GM12878 (cell line): ENCODE data around the gene KRT32. TPM values are rescaled to one million over a fixed set of nuclear protein-coding genes. Genes with fewer than 3 reads are reported as not detected.

ENCODE experiments used
- ATAC-seq: fragments of 200-7000 bp; cut with Tn5 transposase; 3 replicates; pipeline ENCODE4 v1.9.1; 2020; ENCODE audit warnings: mild to moderate bottlenecking, moderate library complexity
- BruUV-seq: library from RNA; stranded (reverse); fragments of 400-500 nt; replicated peaks from 2 replicates; lab custom pipeline; 2021; lab: Mats Ljungman, UMichigan
- CTCF ChIA-PET: fragments of 300-600 bp; sonication (Branson Sonifier 250); formaldehyde crosslinking; extraction: SDS; loops from one replicate; lab custom pipeline; 2021; ENCODE audit warnings: inconsistent platforms; lab: Yijun Ruan, JAX
- POLR2A ChIA-PET: fragments of 350-600 bp; formaldehyde crosslinking; extraction: SDS; loops from one replicate; lab custom pipeline; 2021; ENCODE audit warnings: inconsistent platforms; lab: Charles Lee
- RAD21 ChIA-PET: fragments of 300-600 bp; sonication (Branson Sonifier 250); formaldehyde crosslinking; loops from one replicate; lab custom pipeline; 2023; ENCODE audit warnings: antibody characterized with exemption; ENCODE audit not compliant: unreplicated experiment; lab: Charles Lee
- SMC1A ChIA-PET: fragments of 300-600 bp; sonication (Branson Sonifier 250); formaldehyde crosslinking; loops from one replicate; lab custom pipeline; 2023; ENCODE audit not compliant: unreplicated experiment, uncharacterized antibody; lab: Charles Lee
- DNase-seq: peaks from one replicate; pipeline ENCODE4 v3.0.0-alpha.2; 2011; ENCODE audit warnings: low read depth, low spot score
- FAIRE-seq: peaks from 3 replicates; lab custom pipeline; 2011; peaks lifted over from hg19 to GRCh38; lab: Jason Lieb, UNC
- H2AFZ ChIP-seq: 2 replicates; pipeline ENCODE4 v1.6.0; 2011; ENCODE audit warnings: low read depth, low read length, control low read depth; ENCODE audit not compliant: control insufficient read depth
- H3K27ac ChIP-seq: 2 replicates; pipeline ENCODE4 v1.5.1; 2011; ENCODE audit warnings: control low read depth; ENCODE audit not compliant: control insufficient read depth, insufficient read depth
- H3K27me3 ChIP-seq, 2 experiments: replicated peaks in 1 of 2; 2 replicates each; pipeline versions ENCODE4 v1.6.0 to v1.6.1; 2011; ENCODE audit warnings: low read length in 1 of 2; ENCODE audit not compliant: control insufficient read depth in 2 of 2, insufficient read depth in 2 of 2
- H3K36me3 ChIP-seq, 2 experiments: 2 replicates each; pipeline ENCODE4 v1.5.1; 2011; ENCODE audit warnings: low read length in 1 of 2; ENCODE audit not compliant: control insufficient read depth in 2 of 2, insufficient read depth in 2 of 2
- H3K4me1 ChIP-seq: 2 replicates; pipeline ENCODE4 v1.6.1; 2011; ENCODE audit warnings: mild to moderate bottlenecking, low read length, moderate library complexity, mixed read lengths; ENCODE audit not compliant: control insufficient read depth, insufficient read depth
- H3K4me2 ChIP-seq: 2 replicates; pipeline ENCODE4 v1.6.0; 2011; ENCODE audit warnings: control low read depth; ENCODE audit not compliant: control insufficient read depth, insufficient read depth
- H3K4me3 ChIP-seq: fragments of 200-600 bp; sonication (generic); 2 replicates; pipeline ENCODE4 v1.5.1; 2016
- H3K79me2 ChIP-seq: 2 replicates; pipeline ENCODE4 v1.6.0; 2011; ENCODE audit warnings: low read length; ENCODE audit not compliant: control insufficient read depth, insufficient read depth
- H3K9ac ChIP-seq: 2 replicates; pipeline ENCODE4 v1.8.0; 2011; ENCODE audit warnings: low read length, control low read depth, mixed read lengths; ENCODE audit not compliant: control insufficient read depth, insufficient read depth
- H3K9me3 ChIP-seq: replicated peaks from 3 replicates; pipeline ENCODE4 v1.5.1; 2011; ENCODE audit warnings: mild to moderate bottlenecking, low read length; ENCODE audit not compliant: control insufficient read depth, insufficient read depth
- H4K20me1 ChIP-seq: 2 replicates; pipeline ENCODE4 v1.6.0; 2011; ENCODE audit not compliant: control insufficient read depth, insufficient read depth
- ASH2L ChIP-seq: fragments of 300-600, 200-600 bp; sonication (generic); IDR thresholded peaks from 2 replicates; pipeline ENCODE4 v1.6.1; 2017; ENCODE audit warnings: low read depth, mild to moderate bottlenecking, borderline replicate concordance
- BCLAF1 ChIP-seq: fragments of 450-650 bp; IDR thresholded peaks from 2 replicates; pipeline ENCODE4 v1.6.1; 2017; ENCODE audit warnings: antibody characterized with exemption, mild to moderate bottlenecking, moderate library complexity
- CHD1 ChIP-seq: IDR thresholded peaks from 2 replicates; pipeline ENCODE4 v1.6.1; 2012; ENCODE audit warnings: low read depth, low read length, improper control_type of control experiment
- E4F1 ChIP-seq: fragments of 450-650 bp; IDR thresholded peaks from 2 replicates; pipeline ENCODE4 v1.6.1; 2018; ENCODE audit warnings: borderline replicate concordance, mild to moderate bottlenecking; ENCODE audit not compliant: partially characterized antibody
- EP300 ChIP-seq, 2 experiments: fragments of 150-350 bp in 1 of 2; IDR thresholded peaks; 2 replicates each; pipeline ENCODE4 v1.6.1; 2011 to 2012; ENCODE audit warnings: low read depth in 2 of 2, low read length in 2 of 2, borderline replicate concordance in 1 of 2, improper control_type of control experiment in 1 of 2, inconsistent platforms in 1 of 2; ENCODE audit not compliant: control insufficient read depth in 1 of 2
- ESRRA ChIP-seq: IDR thresholded peaks from 2 replicates; pipeline ENCODE4 v1.6.1; 2012; ENCODE audit warnings: mild to moderate bottlenecking, low read length, improper control_type of control experiment
- HSF1 ChIP-seq: fragments of 150-350 bp; IDR thresholded peaks from 2 replicates; pipeline ENCODE4 v1.6.1; 2014; ENCODE audit warnings: mild to moderate bottlenecking, low read depth, low read length
- KAT2A ChIP-seq: conservative IDR thresholded peaks from 2 replicates; pipeline ENCODE4 v1.6.1; 2011; ENCODE audit warnings: low read depth, low read length; ENCODE audit not compliant: control insufficient read depth
- NRF1 ChIP-seq: conservative IDR thresholded peaks from 2 replicates; pipeline ENCODE4 v1.6.1; 2011; ENCODE audit warnings: mild to moderate bottlenecking, low read depth, low read length, improper control_type of control experiment
- POLR2AphosphoS5 ChIP-seq: IDR thresholded peaks from 2 replicates; pipeline ENCODE4 v1.6.1; 2011; ENCODE audit warnings: mild to moderate bottlenecking, low read length, inconsistent platforms
- RB1 ChIP-seq: fragments of 450-650 bp; formaldehyde crosslinking; IDR thresholded peaks from 2 replicates; pipeline ENCODE4 v1.6.1; 2017; ENCODE audit warnings: mild to moderate bottlenecking, borderline replicate concordance
- RELA ChIP-seq: fragments of 450-650 bp; IDR thresholded peaks from 2 replicates; pipeline ENCODE4 v1.8.0; 2014; ENCODE audit warnings: borderline replicate concordance; ENCODE audit not compliant: partially characterized antibody
- SMARCA5 ChIP-seq: fragments of 450-650 bp; IDR thresholded peaks from 2 replicates; pipeline ENCODE4 v1.6.1; 2017; ENCODE audit warnings: mild to moderate bottlenecking
- SUZ12 ChIP-seq: fragments of 200-600 bp; sonication (generic); IDR thresholded peaks from one replicate; pipeline ENCODE4 v1.6.1; 2018; ENCODE audit warnings: antibody characterized with exemption, mild to moderate bottlenecking; ENCODE audit not compliant: unreplicated experiment
- TAF1 ChIP-seq: IDR thresholded peaks from 2 replicates; pipeline ENCODE4 v1.6.1; 2011; ENCODE audit warnings: mild to moderate bottlenecking, low read depth, low read length, borderline replicate concordance
- TARDBP ChIP-seq: IDR thresholded peaks from 2 replicates; pipeline ENCODE4 v1.6.1; 2016; ENCODE audit warnings: borderline replicate concordance
- WGBS: methylation state at CpG from one replicate; pipeline ENCODE4 v1.1.6; 2016; ENCODE audit warnings: low lambda C conversion rate; ENCODE audit not compliant: insufficient replicate concordance, insufficient coverage; ENCODE audit errors: missing lambda C conversion rate; 5-methylcytosine and 5-hydroxymethylcytosine counted together
- in situ Hi-C: fragments of 300-500 bp; cut with MboI; formaldehyde crosslinking; loops from 9 replicates; pipeline ENCODE4 v1.14.3; 2018; ENCODE audit warnings: mixed read lengths
- intact Hi-C: fragments of 100-400 bp; cut with micrococcal nuclease; formaldehyde crosslinking; loops from one replicate; pipeline ENCODE4 v1.14.2; 2022; ENCODE audit not compliant: unreplicated experiment
- polyA plus RNA-seq, 11 experiments: library from polyadenylated mRNA; depleted of rRNA in 4 of 11; unstranded in 6 of 11; stranded (reverse) in 5 of 11; fragments of >200 nt; fragmentation: Nextera tagmentation in 4 of 11; fragmentation: Illumina TruSeq in 1 of 11; extraction: Ambion mirVana in 4 of 11; extraction: Trizol in 1 of 11; gene quantifications; 1 replicate in 1 of 11; 2 replicates in 10 of 11; pipeline versions ENCODE4 v1.2.1 to v1.2.3, GENCODE V29; 2011 to 2016; ENCODE audit warnings: inconsistent platforms in 2 of 11, missing spikeins in 2 of 11, low read depth in 1 of 11
- total RNA-seq, 4 experiments: library from RNA; depleted of rRNA in 3 of 4; stranded (reverse); fragments of >200 nt in 3 of 4; fragmentation: Illumina TruSeq in 1 of 4; extraction: Trizol in 1 of 4; gene quantifications; 2 replicates each; pipeline versions ENCODE4 v1.2.1 to v1.2.3, GENCODE V29; 2013 to 2021
- TF ChIP-seq, protein P1 (sequence below): IDR thresholded peaks from 2 replicates; pipeline ENCODE4 v1.6.1; 2012; ENCODE audit warnings: low read depth, low read length, improper control_type of control experiment

KRT32 gene
- total and polyA plus RNA-seq, 10 of the 15 experiments (the other 5 are each of a cell fraction or from before 2014, with no cell fraction given): not detected

GRCh38 chr17:41511716-41512115 lies 44.5 kb upstream of the KRT32 start:
- ChIA-PET CTCF (interaction anchor here (1.4 kb wide), 1 partner anchor 151 kb away, joined by 3 read pairs; no protein-coding TSS in a partner anchor), RAD21 (no interaction called here), POLR2A (no interaction called here), SMC1A (no interaction called here)
- H3K27me3 ChIP-seq: peaks cover 2 to 4% of the 10 kb centered on the region in 2 experiments; a peak in 2 of 4 replicates
- no peaks in the 10 kb centered on the region for H3K4me1 ChIP-seq
- no peaks in the 10 kb centered on the region for H3K36me3 ChIP-seq
- no peaks in the 10 kb centered on the region for H4K20me1 ChIP-seq
- WGBS: 30% methylated on average over 10 of the region's 10 CpGs
- no peak for DNase-seq
- H3K9ac ChIP-seq: no peak overlapping the region
- H3K4me2 ChIP-seq: no peak overlapping the region
- H2AFZ ChIP-seq: no peak overlapping the region
- no peaks in the 10 kb centered on the region for H3K9me3 ChIP-seq
- no peak overlapping the region for H3K4me3 ChIP-seq
- no peak for FAIRE-seq
- in situ Hi-C loops (no loop called here), intact Hi-C loops (no loop called here)
- no peak for ATAC-seq
- H3K79me2 ChIP-seq: no peaks in the 10 kb centered on the region
- no peak overlapping the region for H3K27ac ChIP-seq
- BruUV-seq: no TSS peak
- TF ChIP-seq NRF1 (no peak), POLR2AphosphoS5 (no peak), KAT2A (no peak), RB1 (no peak), ASH2L (no peak), ESRRA (no peak), TAF1 (no peak), HSF1 (no peak), BCLAF1 (no peak), RELA (no peak), EP300 (IDR thresholded peaks at IDR 0.05; ENCODE audit: borderline replicate concordance in 1 of 2, control insufficient read depth in 1 of 2, low read depth in 2 of 2, low read length in 2 of 2) (no peak), E4F1 (no peak), SMARCA5 (no peak), CHD1 (no peak), TARDBP (no peak), SUZ12 (no peak)
- TF ChIP-seq, protein P1, sequence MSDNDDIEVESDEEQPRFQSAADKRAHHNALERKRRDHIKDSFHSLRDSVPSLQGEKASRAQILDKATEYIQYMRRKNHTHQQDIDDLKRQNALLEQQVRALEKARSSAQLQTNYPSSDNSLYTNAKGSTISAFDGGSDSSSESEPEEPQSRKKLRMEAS: no peak
